Smooth muscle cell (in vitro differentiated cells): ENCODE data around the gene ZNF335. TPM values are rescaled to one million over a fixed set of nuclear protein-coding genes. Genes with fewer than 3 reads are reported as not detected.

Experiments used
- DNase-seq: peaks from one replicate; lab custom pipeline; 2025; ENCODE audit not compliant: unreplicated experiment; lab: John Stamatoyannopoulos, UW
- H2AFZ ChIP-seq: fragments of 200-600 bp; sonication (generic); 2 replicates; pipeline ENCODE4 v1.6.0; 2016; ENCODE audit warnings: antibody characterized with exemption, low read depth, mild to moderate bottlenecking
- H3F3A ChIP-seq: fragments of 200-600 bp; sonication (generic); 2 replicates; pipeline ENCODE4 v1.6.0; 2017; ENCODE audit warnings: antibody characterized with exemption, low read depth
- H3K27ac ChIP-seq: fragments of 200-600 bp; sonication (generic); 2 replicates; pipeline ENCODE4 v1.5.1; 2016; ENCODE audit warnings: low read depth, mild to moderate bottlenecking
- H3K27me3 ChIP-seq: fragments of 200-600 bp; sonication (generic); 2 replicates; pipeline ENCODE4 v1.6.1; 2016; ENCODE audit warnings: low read depth, mild to moderate bottlenecking
- H3K36me3 ChIP-seq: fragments of 200-600 bp; sonication (generic); 2 replicates; pipeline ENCODE4 v1.5.1; 2016; ENCODE audit warnings: low read depth
- H3K4me1 ChIP-seq: fragments of 200-600 bp; sonication (generic); 2 replicates; pipeline ENCODE4 v1.5.1; 2016; ENCODE audit warnings: low read depth
- H3K4me2 ChIP-seq: fragments of 200-600 bp; sonication (generic); 2 replicates; pipeline ENCODE4 v1.6.0; 2016; ENCODE audit warnings: mild to moderate bottlenecking
- H3K4me3 ChIP-seq: fragments of 200-600 bp; sonication (generic); 2 replicates; pipeline ENCODE4 v1.5.1; 2016; ENCODE audit warnings: mild to moderate bottlenecking
- H3K79me2 ChIP-seq: fragments of 200-600 bp; sonication (generic); 2 replicates; pipeline ENCODE4 v1.6.0; 2016; ENCODE audit warnings: low read depth, mild to moderate bottlenecking
- H3K9ac ChIP-seq: fragments of 200-600 bp; sonication (generic); 2 replicates; pipeline ENCODE4 v1.6.0; 2016; ENCODE audit warnings: low read depth
- H3K9me3 ChIP-seq: fragments of 200-600 bp; sonication (generic); replicated peaks from 2 replicates; pipeline ENCODE4 v1.5.1; 2016; ENCODE audit warnings: low read depth
- H4K20me1 ChIP-seq: fragments of 200-600 bp; sonication (generic); 2 replicates; pipeline ENCODE4 v1.6.0; 2016; ENCODE audit warnings: low read depth
- CTCF ChIP-seq: fragments of 200-600 bp; sonication (generic); IDR thresholded peaks from 2 replicates; pipeline ENCODE4 v1.5.1; 2017; ENCODE audit warnings: borderline replicate concordance, mild to moderate bottlenecking, antibody characterized with exemption; ENCODE audit not compliant: insufficient read depth, poor library complexity, severe bottlenecking
- WGBS: methylation state at CpG from one replicate; pipeline ENCODE4 v1.1.7; 2016; ENCODE audit warnings: low lambda C conversion rate; 5-methylcytosine and 5-hydroxymethylcytosine counted together
- polyA plus RNA-seq: library from polyadenylated mRNA; unstranded; fragments of >200 nt; fragmentation: Nextera tagmentation; extraction: Ambion mirVana; gene quantifications from 2 replicates; pipeline ENCODE4 v1.2.1, GENCODE V29; 2016
- total RNA-seq: library from RNA; depleted of rRNA; stranded (reverse); fragments of >200 nt; gene quantifications from 2 replicates; pipeline ENCODE4 v1.2.3, GENCODE V29; 2014

ZNF335 gene
- total and polyA plus RNA-seq, 2 experiments from 2014 or later, result 11.2 to 14.2 TPM

GRCh38 chr20:45963059-45964005, 8.7 kb downstream of the ZNF335 start:
- peak; percentile 26 for TF ChIP-seq CTCF
- H3K27ac ChIP-seq, result no peak overlapping the region
- no peaks in the 10 kb centered on the region for H3K79me2 ChIP-seq
- H3K9ac ChIP-seq, result no peak overlapping the region
- no peak overlapping the region for H2AFZ ChIP-seq
- H4K20me1 ChIP-seq, result peaks cover 9% of the 10 kb centered on the region
- H3K4me3 ChIP-seq, result no peak overlapping the region
- H3K27me3 ChIP-seq, result no peaks in the 10 kb centered on the region
- no peaks in the 10 kb centered on the region for H3F3A ChIP-seq
- no peak overlapping the region for H3K4me2 ChIP-seq
- WGBS, result 95% methylated on average over 34 of the region's 34 CpGs
- no peak for DNase-seq
- no peaks in the 10 kb centered on the region for H3K9me3 ChIP-seq
- no peaks in the 10 kb centered on the region for H3K4me1 ChIP-seq
- H3K36me3 ChIP-seq, result peaks cover 34% of the 10 kb centered on the region

- Histone ChIP-seq H3K79me2 (no peaks in the 10 kb centered on the region), H3K27ac (no peak overlapping the region), H3K9me3 (no peaks in the 10 kb centered on the region), H4K20me1 (no peaks in the 10 kb centered on the region), H3F3A (no peaks in the 10 kb centered on the region), H3K9ac (no peak overlapping the region), H3K36me3 (peaks cover 32% of the 10 kb centered on the region), H3K4me3 (no peak overlapping the region), H3K4me1 (no peaks in the 10 kb centered on the region), H3K4me2 (no peak overlapping the region), H2AFZ (no peak overlapping the region), H3K27me3 (no peaks in the 10 kb centered on the region)
- no peak for TF ChIP-seq CTCF
- 96% methylated on average over 26 of the region's 26 CpGs for WGBS
- no peak for DNase-seq
Observed at GRCh38 chr20:45962031-45962755, 9.8 kb downstream of the ZNF335 start.

GRCh38 chr20:45959956-45960630, 11.9 kb downstream of the ZNF335 start:
- Histone ChIP-seq H3K4me2 (no peak overlapping the region), H3K79me2 (no peaks in the 10 kb centered on the region), H3K4me3 (no peak overlapping the region), H4K20me1 (no peaks in the 10 kb centered on the region), H3K27me3 (no peaks in the 10 kb centered on the region), H3K27ac (no peak overlapping the region), H3K9me3 (no peaks in the 10 kb centered on the region), H3F3A (no peaks in the 10 kb centered on the region), H3K36me3 (peaks cover 24% of the 10 kb centered on the region), H2AFZ (no peak overlapping the region), H3K9ac (no peak overlapping the region), H3K4me1 (no peaks in the 10 kb centered on the region)
- TF ChIP-seq CTCF, result no peak
- no peak for DNase-seq
- 97% methylated on average over 14 of the region's 14 CpGs for WGBS
